H1 (cell line): ENCODE results near the gene BRSK2. TPM values are rescaled to one million over a fixed set of nuclear protein-coding genes. Genes with fewer than 3 reads are reported as not detected.

Experiments used
- CTCF ChIA-PET: fragments of 300-600 bp; sonication (Branson Sonifier 250); formaldehyde crosslinking; loops from one replicate; lab custom pipeline; 2021; ENCODE audit not compliant: partially characterized antibody; lab: Charles Lee
- POLR2A ChIA-PET: fragments of 300-600 bp; sonication (Branson Sonifier 250); formaldehyde crosslinking; loops from one replicate; lab custom pipeline; 2021; ENCODE audit warnings: inconsistent platforms; ENCODE audit not compliant: partially characterized antibody; lab: Charles Lee
- DNase-seq, 2 experiments: peaks; one replicate each; pipeline versions ENCODE4 v3.0.0 to v3.0.0-alpha.2; 2010 to 2022; ENCODE audit warnings: low spot score in 2 of 2, low read depth in 1 of 2, mixed read lengths in 1 of 2
- FAIRE-seq: peaks from 2 replicates; lab custom pipeline; 2011; peaks lifted over from hg19 to GRCh38; lab: Jason Lieb, UNC
- H2AFZ ChIP-seq: 2 replicates; pipeline ENCODE4 v1.8.1; 2012; ENCODE audit warnings: low read length, inconsistent platforms
- H2AK5ac ChIP-seq: 2 replicates; pipeline ENCODE4 v1.6.1; 2013; ENCODE audit warnings: low read depth, low read length
- H2BK120ac ChIP-seq: replicated peaks from 2 replicates; pipeline ENCODE3; 2013; ENCODE audit warnings: low read depth, low read length, inconsistent platforms
- H2BK12ac ChIP-seq: 2 replicates; pipeline ENCODE4 v1.6.1; 2013; ENCODE audit warnings: low read depth, low read length
- H2BK15ac ChIP-seq: 2 replicates; pipeline ENCODE4 v1.6.1; 2013; ENCODE audit warnings: low read length
- H2BK20ac ChIP-seq: 2 replicates; pipeline ENCODE4 v1.6.1; 2013; ENCODE audit warnings: low read length
- H2BK5ac ChIP-seq: 2 replicates; pipeline ENCODE4 v1.6.1; 2013; ENCODE audit warnings: low read depth, low read length
- H3K14ac ChIP-seq: 2 replicates; pipeline ENCODE4 v1.6.1; 2013; ENCODE audit warnings: inconsistent platforms; ENCODE audit not compliant: insufficient read length
- H3K18ac ChIP-seq: 2 replicates; pipeline ENCODE4 v1.6.1; 2013; ENCODE audit warnings: low read length; ENCODE audit errors: extremely low read depth
- H3K23ac ChIP-seq: 2 replicates; pipeline ENCODE4 v1.6.1; 2013; ENCODE audit warnings: inconsistent platforms; ENCODE audit not compliant: insufficient read length
- H3K23me2 ChIP-seq: 2 replicates; pipeline ENCODE4 v1.6.1; 2013; ENCODE audit warnings: low read depth, low read length
- H3K27ac ChIP-seq: 2 replicates; pipeline ENCODE4 v1.6.1; 2011; ENCODE audit warnings: low read depth, low read length, inconsistent platforms
- H3K27me3 ChIP-seq, 4 experiments: replicated peaks in 1 of 4; 1 replicate in 1 of 4; 2 replicates in 3 of 4; pipeline versions ENCODE4 v1.6.1 to v1.8.1; 2011 to 2013; ENCODE audit warnings: low read length in 3 of 4, mild to moderate bottlenecking in 3 of 4, inconsistent platforms in 2 of 4, mixed read lengths in 2 of 4, moderate library complexity in 1 of 4; ENCODE audit not compliant: control insufficient read depth in 3 of 4, insufficient read depth in 3 of 4; ENCODE audit errors: extremely low read depth in 1 of 4
- H3K36me3 ChIP-seq, 4 experiments: 2 replicates each; pipeline versions ENCODE4 v1.6.1 to v1.8.1; 2011 to 2013; ENCODE audit warnings: mild to moderate bottlenecking in 4 of 4, low read length in 3 of 4, moderate library complexity in 2 of 4, control low read depth in 1 of 4, inconsistent platforms in 1 of 4; ENCODE audit not compliant: insufficient read depth in 4 of 4, control insufficient read depth in 2 of 4
- H3K4ac ChIP-seq: replicated peaks from 2 replicates; pipeline ENCODE3; 2013; ENCODE audit warnings: low read length, low read depth, mixed read lengths, inconsistent platforms; ENCODE audit not compliant: insufficient read length
- H3K4me1 ChIP-seq, 4 experiments: replicated peaks in 1 of 4; 1 replicate in 1 of 4; 2 replicates in 3 of 4; pipeline versions ENCODE4 v1.6.1 to v1.8.1; 2011 to 2013; ENCODE audit warnings: low read length in 3 of 4, inconsistent platforms in 2 of 4, mixed read lengths in 1 of 4; ENCODE audit not compliant: insufficient read depth in 4 of 4, control insufficient read depth in 3 of 4
- H3K4me2 ChIP-seq, 2 experiments: 2 replicates each; pipeline versions ENCODE4 v1.6.1 to v1.8.1; 2011 to 2013; ENCODE audit warnings: low read depth in 2 of 2, low read length in 2 of 2, control low read depth in 1 of 2, inconsistent platforms in 1 of 2, mild to moderate bottlenecking in 1 of 2; ENCODE audit not compliant: insufficient read depth in 1 of 2
- H3K4me3 ChIP-seq, 4 experiments: fragments of 200-600, 300-600 bp in 1 of 4; sonication (generic), shearing (Covaris generic), sonication (Bioruptor Twin) in 1 of 4; 2 replicates each; pipeline versions ENCODE4 v1.5.1 to v1.8.1; 2011 to 2016; ENCODE audit warnings: low read length in 4 of 4, low read depth in 3 of 4, control low read depth in 2 of 4, inconsistent platforms in 2 of 4, mild to moderate bottlenecking in 2 of 4, mixed read lengths in 1 of 4, moderate library complexity in 1 of 4; ENCODE audit not compliant: insufficient read depth in 2 of 4; ENCODE audit errors: extremely low read depth in 1 of 4
- H3K56ac ChIP-seq: replicated peaks from 2 replicates; pipeline ENCODE3; 2013; ENCODE audit warnings: low read depth, mild to moderate bottlenecking, mixed read lengths, low read length, inconsistent platforms; ENCODE audit not compliant: insufficient read length
- H3K79me1 ChIP-seq: 2 replicates; pipeline ENCODE4 v1.6.1; 2013; ENCODE audit warnings: low read depth, low read length, control low read depth
- H3K79me2 ChIP-seq, 2 experiments: 2 replicates each; pipeline versions ENCODE4 v1.6.1 to v1.8.1; 2012 to 2013; ENCODE audit warnings: low read length in 2 of 2, mild to moderate bottlenecking in 2 of 2, inconsistent platforms in 1 of 2; ENCODE audit not compliant: insufficient read depth in 2 of 2, control insufficient read depth in 1 of 2
- H3K9ac ChIP-seq, 4 experiments: replicated peaks in 1 of 4; 1 replicate in 1 of 4; 2 replicates in 3 of 4; pipeline versions ENCODE4 v1.6.1 to v1.8.1; 2011 to 2013; ENCODE audit warnings: low read depth in 3 of 4, low read length in 3 of 4, control low read depth in 2 of 4, mild to moderate bottlenecking in 2 of 4, moderate library complexity in 2 of 4, inconsistent platforms in 1 of 4; ENCODE audit errors: extremely low read depth in 1 of 4
- H3K9me3 ChIP-seq, 2 experiments: 2 replicates each; pipeline versions ENCODE4 v1.6.1 to v1.8.1; 2012 to 2013; ENCODE audit warnings: mild to moderate bottlenecking in 2 of 2, moderate library complexity in 2 of 2, control low read depth in 1 of 2, inconsistent platforms in 1 of 2, low read depth in 1 of 2, low read length in 1 of 2, mixed read lengths in 1 of 2; ENCODE audit not compliant: insufficient read depth in 2 of 2
- H4K20me1 ChIP-seq, 2 experiments: replicated peaks in 1 of 2; 2 replicates each; pipeline versions ENCODE3 to v1.8.1; 2011 to 2013; ENCODE audit warnings: inconsistent platforms in 2 of 2, low read length in 2 of 2, mild to moderate bottlenecking in 1 of 2; ENCODE audit not compliant: insufficient read depth in 2 of 2, control insufficient read depth in 1 of 2
- H4K5ac ChIP-seq: 2 replicates; pipeline ENCODE4 v1.6.1; 2013; ENCODE audit warnings: low read length, low read depth, mixed read lengths, inconsistent platforms; ENCODE audit not compliant: insufficient read length
- H4K8ac ChIP-seq: 2 replicates; pipeline ENCODE4 v1.8.0; 2013; ENCODE audit warnings: mild to moderate bottlenecking, moderate library complexity, low read length, inconsistent platforms; ENCODE audit not compliant: insufficient read depth; ENCODE audit errors: extremely low read depth
- H4K91ac ChIP-seq: replicated peaks from 2 replicates; pipeline ENCODE3; 2013; ENCODE audit warnings: low read length, mixed read lengths, inconsistent platforms; ENCODE audit not compliant: insufficient read length
- ASH2L ChIP-seq: fragments of 200-600, 300-600 bp; sonication (generic); IDR thresholded peaks from one replicate; pipeline ENCODE4 v1.7.1; 2017; ENCODE audit warnings: low read length
- CBX8 ChIP-seq: fragments of 300-800, 300-1000 bp; sonication (generic); IDR thresholded peaks from 2 replicates; pipeline ENCODE4 v1.7.1; 2016; ENCODE audit warnings: low read depth, low read length, borderline replicate concordance
- FOSL1 ChIP-seq: IDR thresholded peaks from 2 replicates; pipeline ENCODE4 v1.6.1; 2011; ENCODE audit warnings: mild to moderate bottlenecking, low read depth, low read length, moderate library complexity; ENCODE audit not compliant: insufficient read depth
- GTF2F1 ChIP-seq: IDR thresholded peaks from 2 replicates; pipeline ENCODE4 v1.6.1; 2012; ENCODE audit warnings: low read depth, low read length, improper control_type of control experiment, borderline replicate concordance
- KDM5A ChIP-seq: fragments of 200-600 bp; IDR thresholded peaks from 2 replicates; pipeline ENCODE4 v1.7.1; 2012; ENCODE audit warnings: mild to moderate bottlenecking, low read length, inconsistent platforms, mixed read lengths
- MAFK ChIP-seq: IDR thresholded peaks from 2 replicates; pipeline ENCODE4 v1.6.1; 2012; ENCODE audit warnings: low read depth, mild to moderate bottlenecking, improper control_type of control experiment, low read length
- RBBP5 ChIP-seq: IDR thresholded peaks from 2 replicates; pipeline ENCODE4 v1.7.1; 2012; ENCODE audit warnings: low read depth, mild to moderate bottlenecking, inconsistent platforms, low read length, moderate library complexity, borderline replicate concordance
- RNF2 ChIP-seq: fragments of 200-900, 300-1000 bp; sonication (generic); IDR thresholded peaks from 2 replicates; pipeline ENCODE4 v1.7.1; 2016; ENCODE audit warnings: borderline replicate concordance, low read depth, mild to moderate bottlenecking, antibody characterized with exemption, low read length; ENCODE audit not compliant: poor library complexity, severe bottlenecking; ENCODE audit errors: missing control alignments
- RXRA ChIP-seq: IDR thresholded peaks from 2 replicates; pipeline ENCODE4 v1.6.1; 2011; ENCODE audit warnings: low read depth, mild to moderate bottlenecking, low read length, moderate library complexity; ENCODE audit not compliant: insufficient read depth
- SIN3A ChIP-seq, 2 experiments: IDR thresholded peaks in 1 of 2; conservative IDR thresholded peaks in 1 of 2; 2 replicates each; pipeline ENCODE4 v1.6.1; 2011 to 2012; ENCODE audit warnings: low read length in 2 of 2, improper control_type of control experiment in 1 of 2, low read depth in 1 of 2, mild to moderate bottlenecking in 1 of 2
- USF2 ChIP-seq: IDR thresholded peaks from 2 replicates; pipeline ENCODE4 v1.6.1; 2011; ENCODE audit warnings: low read length, improper control_type of control experiment
- WGBS, 2 experiments: shearing (Covaris generic) in 1 of 2; methylation state at CpG; one replicate each; pipeline versions ENCODE4 v1.1.6 to v1.1.7; 2013 to 2015; ENCODE audit warnings: low lambda C conversion rate in 2 of 2, mixed read lengths in 2 of 2, inconsistent platforms in 1 of 2, low coverage in 1 of 2, missing lambda C conversion rate in 1 of 2; ENCODE audit not compliant: insufficient replicate concordance in 2 of 2, insufficient coverage in 1 of 2, insufficient read length in 1 of 2; ENCODE audit errors: extremely low coverage in 1 of 2, missing lambda C conversion rate in 1 of 2; 5-methylcytosine and 5-hydroxymethylcytosine counted together
- polyA plus RNA-seq, 7 experiments: library from polyadenylated mRNA; depleted of rRNA in 3 of 7; stranded (reverse) in 5 of 7; unstranded in 2 of 7; fragments of >200 nt in 5 of 7; fragments of 200-250 nt in 2 of 7; gene quantifications; 1 replicate in 5 of 7; 2 replicates in 1 of 7; 4 replicates in 1 of 7; pipeline versions ENCODE4 v1.2.1 to v1.2.3, GENCODE V29; 2011 to 2013; ENCODE audit warnings: missing spikeins in 2 of 7, mixed read lengths in 2 of 7
- total RNA-seq: library from RNA; stranded (reverse); fragmentation: NEBNext Ultra II Directional; extraction: Animal tissue kit (Norgen Biotek cat#: 25700); gene quantifications from 2 replicates; pipeline ENCODE4 v1.2.1, GENCODE V29; 2021

The BRSK2 gene
- total and polyA plus RNA-seq, 2 of the 8 experiments (the other 6 are each of a cell fraction or from before 2014, with no cell fraction given) = 17.3 to 27.1 TPM

GRCh38 chr11:1419811-1420210 lies 30.1 kb downstream of the BRSK2 start:
- no peak overlapping the region for H3K18ac ChIP-seq
- H3K79me2 ChIP-seq = peaks cover 0 to 13% of the 10 kb centered on the region in 2 experiments; a peak in 1 of 4 replicates
- H3K36me3 ChIP-seq = peaks cover 0 to 10% (median 0%) of the 10 kb centered on the region in 4 experiments; a peak in 2 of 8 replicates
- H2AK5ac ChIP-seq = no peak overlapping the region
- no peak overlapping the region for H2BK5ac ChIP-seq
- no peak overlapping the region for H4K91ac ChIP-seq
- H3K27me3 ChIP-seq = no peaks in the 10 kb centered on the region
- H3K4me3 ChIP-seq = no peak overlapping the region
- CTCF ChIA-PET = interaction anchor here (0.7 kb wide), 1 partner anchor 220 kb away, joined by 3 read pairs; no protein-coding TSS in a partner anchor
- DNase-seq (no peak), FAIRE-seq (no peak)
- H2BK12ac ChIP-seq = no peak overlapping the region
- no peak overlapping the region for H2BK15ac ChIP-seq
- peaks cover 37 to 42% of the 10 kb centered on the region in 2 experiments for H3K9me3 ChIP-seq
- no peak overlapping the region for H3K4me2 ChIP-seq
- no peak overlapping the region for H3K14ac ChIP-seq
- peaks cover 6 to 14% of the 10 kb centered on the region in 2 experiments for H4K20me1 ChIP-seq
- no peaks in the 10 kb centered on the region for H3K4me1 ChIP-seq
- no peak overlapping the region for H4K8ac ChIP-seq
- 91% methylated on average over 17 of the region's 17 CpGs; no CpG with 5 or more reads in 1 of the 2 experiments for WGBS, 2 experiments
- H3K9ac ChIP-seq = no peak overlapping the region
- H3K27ac ChIP-seq = no peak overlapping the region
- H2AFZ ChIP-seq = no peak overlapping the region
- no peak overlapping the region for H2BK20ac ChIP-seq
- peaks cover 8% of the 10 kb centered on the region for H3K79me1 ChIP-seq
- no peak overlapping the region for H3K56ac ChIP-seq
- H4K5ac ChIP-seq = no peak overlapping the region
- no peak overlapping the region for H3K23ac ChIP-seq
- H2BK120ac ChIP-seq = no peak overlapping the region
- no peak overlapping the region for H3K4ac ChIP-seq
- POLR2A ChIA-PET = interaction anchor here (1.5 kb wide), 1 partner anchor 11 kb away, joined by 4 read pairs; no protein-coding TSS in a partner anchor
- H3K23me2 ChIP-seq = no peaks in the 10 kb centered on the region
- TF ChIP-seq FOSL1 (no peak), KDM5A (no peak), GTF2F1 (no peak), ASH2L (no peak), CBX8 (no peak), SIN3A (conservative IDR thresholded peaks at IDR 0.05 in 1 of 2, IDR thresholded peaks at IDR 0.05 in 1 of 2; ENCODE audit: low read depth in 1 of 2, low read length in 2 of 2) (no peak), RXRA (no peak), RBBP5 (no peak), RNF2 (no peak), MAFK (no peak), USF2 (no peak)
